GM12878 (cell line): ENCODE measurements around the gene CERKL. TPM values are rescaled to one million over a fixed set of nuclear protein-coding genes. Genes with fewer than 3 reads are reported as not detected.

Experiments
- ATAC-seq: fragments of 200-7000 bp; cut with Tn5 transposase; 3 replicates; pipeline ENCODE4 v1.9.1; 2020; ENCODE audit warnings: mild to moderate bottlenecking, moderate library complexity
- BruUV-seq: library from RNA; stranded (reverse); fragments of 400-500 nt; replicated peaks from 2 replicates; lab custom pipeline; 2021; lab: Mats Ljungman, UMichigan
- CTCF ChIA-PET: fragments of 300-600 bp; sonication (Branson Sonifier 250); formaldehyde crosslinking; extraction: SDS; loops from one replicate; lab custom pipeline; 2021; ENCODE audit warnings: inconsistent platforms; lab: Yijun Ruan, JAX
- POLR2A ChIA-PET: fragments of 350-600 bp; formaldehyde crosslinking; extraction: SDS; loops from one replicate; lab custom pipeline; 2021; ENCODE audit warnings: inconsistent platforms; lab: Charles Lee
- RAD21 ChIA-PET: fragments of 300-600 bp; sonication (Branson Sonifier 250); formaldehyde crosslinking; loops from one replicate; lab custom pipeline; 2023; ENCODE audit warnings: antibody characterized with exemption; ENCODE audit not compliant: unreplicated experiment; lab: Charles Lee
- SMC1A ChIA-PET: fragments of 300-600 bp; sonication (Branson Sonifier 250); formaldehyde crosslinking; loops from one replicate; lab custom pipeline; 2023; ENCODE audit not compliant: unreplicated experiment, uncharacterized antibody; lab: Charles Lee
- DNase-seq: peaks from one replicate; pipeline ENCODE4 v3.0.0-alpha.2; 2011; ENCODE audit warnings: low read depth, low spot score
- FAIRE-seq: peaks from 3 replicates; lab custom pipeline; 2011; peaks lifted over from hg19 to GRCh38; lab: Jason Lieb, UNC
- H2AFZ ChIP-seq: 2 replicates; pipeline ENCODE4 v1.6.0; 2011; ENCODE audit warnings: low read depth, low read length, control low read depth; ENCODE audit not compliant: control insufficient read depth
- H3K27ac ChIP-seq: 2 replicates; pipeline ENCODE4 v1.5.1; 2011; ENCODE audit warnings: control low read depth; ENCODE audit not compliant: control insufficient read depth, insufficient read depth
- H3K27me3 ChIP-seq, 2 experiments: replicated peaks in 1 of 2; 2 replicates each; pipeline versions ENCODE4 v1.6.0 to v1.6.1; 2011; ENCODE audit warnings: low read length in 1 of 2; ENCODE audit not compliant: control insufficient read depth in 2 of 2, insufficient read depth in 2 of 2
- H3K36me3 ChIP-seq, 2 experiments: 2 replicates each; pipeline ENCODE4 v1.5.1; 2011; ENCODE audit warnings: low read length in 1 of 2; ENCODE audit not compliant: control insufficient read depth in 2 of 2, insufficient read depth in 2 of 2
- H3K4me1 ChIP-seq: 2 replicates; pipeline ENCODE4 v1.6.1; 2011; ENCODE audit warnings: mild to moderate bottlenecking, low read length, moderate library complexity, mixed read lengths; ENCODE audit not compliant: control insufficient read depth, insufficient read depth
- H3K4me2 ChIP-seq: 2 replicates; pipeline ENCODE4 v1.6.0; 2011; ENCODE audit warnings: control low read depth; ENCODE audit not compliant: control insufficient read depth, insufficient read depth
- H3K4me3 ChIP-seq: fragments of 200-600 bp; sonication (generic); 2 replicates; pipeline ENCODE4 v1.5.1; 2016
- H3K79me2 ChIP-seq: 2 replicates; pipeline ENCODE4 v1.6.0; 2011; ENCODE audit warnings: low read length; ENCODE audit not compliant: control insufficient read depth, insufficient read depth
- H3K9ac ChIP-seq: 2 replicates; pipeline ENCODE4 v1.8.0; 2011; ENCODE audit warnings: low read length, control low read depth, mixed read lengths; ENCODE audit not compliant: control insufficient read depth, insufficient read depth
- H3K9me3 ChIP-seq: replicated peaks from 3 replicates; pipeline ENCODE4 v1.5.1; 2011; ENCODE audit warnings: mild to moderate bottlenecking, low read length; ENCODE audit not compliant: control insufficient read depth, insufficient read depth
- H4K20me1 ChIP-seq: 2 replicates; pipeline ENCODE4 v1.6.0; 2011; ENCODE audit not compliant: control insufficient read depth, insufficient read depth
- ASH2L ChIP-seq: fragments of 300-600, 200-600 bp; sonication (generic); IDR thresholded peaks from 2 replicates; pipeline ENCODE4 v1.6.1; 2017; ENCODE audit warnings: low read depth, mild to moderate bottlenecking, borderline replicate concordance
- EZH2 ChIP-seq: IDR thresholded peaks from 2 replicates; pipeline ENCODE4 v1.6.1; 2012; ENCODE audit warnings: low read depth, mild to moderate bottlenecking, control low read depth, inconsistent platforms, low read length, borderline replicate concordance; ENCODE audit not compliant: control insufficient read depth
- FOXM1 ChIP-seq: IDR thresholded peaks from 2 replicates; pipeline ENCODE4 v1.6.1; 2012; ENCODE audit warnings: low read depth, mild to moderate bottlenecking, inconsistent platforms, low read length, moderate library complexity
- IKZF2 ChIP-seq, 2 experiments: fragments of 450-650 bp; IDR thresholded peaks; 2 replicates each; pipeline ENCODE4 v1.6.1; 2017; ENCODE audit warnings: mild to moderate bottlenecking in 2 of 2, moderate library complexity in 2 of 2
- NFYA ChIP-seq: IDR thresholded peaks from 2 replicates; pipeline ENCODE4 v1.6.1; 2011; ENCODE audit warnings: low read depth, mild to moderate bottlenecking, low read length, improper control_type of control experiment, borderline replicate concordance
- NFYB ChIP-seq: IDR thresholded peaks from 2 replicates; pipeline ENCODE4 v1.6.1; 2011; ENCODE audit warnings: low read depth, mild to moderate bottlenecking, low read length, improper control_type of control experiment, moderate library complexity; ENCODE audit not compliant: insufficient read depth
- NR2C2 ChIP-seq: IDR thresholded peaks from 2 replicates; pipeline ENCODE4 v1.6.1; 2011; ENCODE audit warnings: borderline replicate concordance, low read depth; ENCODE audit not compliant: control insufficient read depth, insufficient read length
- PAX8 ChIP-seq: fragments of 450-650 bp; IDR thresholded peaks from 2 replicates; pipeline ENCODE4 v1.6.1; 2017; ENCODE audit warnings: mild to moderate bottlenecking, moderate library complexity
- RFX5 ChIP-seq: IDR thresholded peaks from 2 replicates; pipeline ENCODE4 v1.6.1; 2011; ENCODE audit warnings: low read depth, low read length, improper control_type of control experiment
- SMARCA5 ChIP-seq: fragments of 450-650 bp; IDR thresholded peaks from 2 replicates; pipeline ENCODE4 v1.6.1; 2017; ENCODE audit warnings: mild to moderate bottlenecking
- ZSCAN29 ChIP-seq: fragments of 450-650 bp; IDR thresholded peaks from 2 replicates; pipeline ENCODE4 v1.6.1; 2017; ENCODE audit warnings: mild to moderate bottlenecking, moderate library complexity
- WGBS: methylation state at CpG from one replicate; pipeline ENCODE4 v1.1.6; 2016; ENCODE audit warnings: low lambda C conversion rate; ENCODE audit not compliant: insufficient replicate concordance, insufficient coverage; ENCODE audit errors: missing lambda C conversion rate; 5-methylcytosine and 5-hydroxymethylcytosine counted together
- in situ Hi-C: fragments of 300-500 bp; cut with MboI; formaldehyde crosslinking; loops from 9 replicates; pipeline ENCODE4 v1.14.3; 2018; ENCODE audit warnings: mixed read lengths
- intact Hi-C: fragments of 100-400 bp; cut with micrococcal nuclease; formaldehyde crosslinking; loops from one replicate; pipeline ENCODE4 v1.14.2; 2022; ENCODE audit not compliant: unreplicated experiment
- polyA plus RNA-seq, 11 experiments: library from polyadenylated mRNA; depleted of rRNA in 4 of 11; unstranded in 6 of 11; stranded (reverse) in 5 of 11; fragments of >200 nt; fragmentation: Nextera tagmentation in 4 of 11; fragmentation: Illumina TruSeq in 1 of 11; extraction: Ambion mirVana in 4 of 11; extraction: Trizol in 1 of 11; gene quantifications; 1 replicate in 1 of 11; 2 replicates in 10 of 11; pipeline versions ENCODE4 v1.2.1 to v1.2.3, GENCODE V29; 2011 to 2016; ENCODE audit warnings: inconsistent platforms in 2 of 11, missing spikeins in 2 of 11, low read depth in 1 of 11
- total RNA-seq, 4 experiments: library from RNA; depleted of rRNA in 3 of 4; stranded (reverse); fragments of >200 nt in 3 of 4; fragmentation: Illumina TruSeq in 1 of 4; extraction: Trizol in 1 of 4; gene quantifications; 2 replicates each; pipeline versions ENCODE4 v1.2.1 to v1.2.3, GENCODE V29; 2013 to 2021
- TF ChIP-seq, protein P1 (sequence below): fragments of 450-650 bp; IDR thresholded peaks from 2 replicates; pipeline ENCODE4 v1.6.1; 2017; ENCODE audit warnings: mild to moderate bottlenecking, moderate library complexity

The CERKL gene
- total and polyA plus RNA-seq, 10 of the 15 experiments (the other 5 are each of a cell fraction or from before 2014, with no cell fraction given) = 0.05 to 23.0 (median 6.0) TPM; not detected in 2

DNA sequence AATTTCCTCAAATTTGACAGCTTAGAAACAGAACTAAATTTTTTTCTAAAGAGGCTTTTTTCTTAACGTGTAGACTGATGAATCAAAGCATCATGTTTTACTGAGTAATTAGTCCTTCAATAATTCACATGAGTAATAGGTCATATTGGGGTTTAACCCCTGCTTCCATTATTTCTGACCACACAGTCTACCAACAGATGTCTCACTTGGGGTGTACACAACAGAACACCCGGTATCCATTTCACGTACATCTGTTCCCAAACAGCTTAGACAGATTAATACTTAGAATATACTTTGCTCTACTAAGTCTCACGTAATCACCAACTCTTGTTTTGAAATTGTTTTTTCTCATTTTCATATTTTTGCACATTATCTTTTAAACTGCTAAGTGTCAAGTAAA lies 14.8 kb downstream of the CERKL start (continued):
- TF ChIP-seq, protein P1, sequence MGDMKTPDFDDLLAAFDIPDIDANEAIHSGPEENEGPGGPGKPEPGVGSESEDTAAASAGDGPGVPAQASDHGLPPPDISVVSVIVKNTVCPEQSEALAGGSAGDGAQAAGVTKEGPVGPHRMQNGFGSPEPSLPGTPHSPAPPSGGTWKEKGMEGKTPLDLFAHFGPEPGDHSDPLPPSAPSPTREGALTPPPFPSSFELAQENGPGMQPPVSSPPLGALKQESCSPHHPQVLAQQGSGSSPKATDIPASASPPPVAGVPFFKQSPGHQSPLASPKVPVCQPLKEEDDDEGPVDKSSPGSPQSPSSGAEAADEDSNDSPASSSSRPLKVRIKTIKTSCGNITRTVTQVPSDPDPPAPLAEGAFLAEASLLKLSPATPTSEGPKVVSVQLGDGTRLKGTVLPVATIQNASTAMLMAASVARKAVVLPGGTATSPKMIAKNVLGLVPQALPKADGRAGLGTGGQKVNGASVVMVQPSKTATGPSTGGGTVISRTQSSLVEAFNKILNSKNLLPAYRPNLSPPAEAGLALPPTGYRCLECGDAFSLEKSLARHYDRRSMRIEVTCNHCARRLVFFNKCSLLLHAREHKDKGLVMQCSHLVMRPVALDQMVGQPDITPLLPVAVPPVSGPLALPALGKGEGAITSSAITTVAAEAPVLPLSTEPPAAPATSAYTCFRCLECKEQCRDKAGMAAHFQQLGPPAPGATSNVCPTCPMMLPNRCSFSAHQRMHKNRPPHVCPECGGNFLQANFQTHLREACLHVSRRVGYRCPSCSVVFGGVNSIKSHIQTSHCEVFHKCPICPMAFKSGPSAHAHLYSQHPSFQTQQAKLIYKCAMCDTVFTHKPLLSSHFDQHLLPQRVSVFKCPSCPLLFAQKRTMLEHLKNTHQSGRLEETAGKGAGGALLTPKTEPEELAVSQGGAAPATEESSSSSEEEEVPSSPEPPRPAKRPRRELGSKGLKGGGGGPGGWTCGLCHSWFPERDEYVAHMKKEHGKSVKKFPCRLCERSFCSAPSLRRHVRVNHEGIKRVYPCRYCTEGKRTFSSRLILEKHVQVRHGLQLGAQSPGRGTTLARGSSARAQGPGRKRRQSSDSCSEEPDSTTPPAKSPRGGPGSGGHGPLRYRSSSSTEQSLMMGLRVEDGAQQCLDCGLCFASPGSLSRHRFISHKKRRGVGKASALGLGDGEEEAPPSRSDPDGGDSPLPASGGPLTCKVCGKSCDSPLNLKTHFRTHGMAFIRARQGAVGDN = no peak
- TF ChIP-seq PAX8 (no peak), SMARCA5 (no peak), EZH2 (no peak), NR2C2 (no peak), NFYB (no peak)

DNA sequence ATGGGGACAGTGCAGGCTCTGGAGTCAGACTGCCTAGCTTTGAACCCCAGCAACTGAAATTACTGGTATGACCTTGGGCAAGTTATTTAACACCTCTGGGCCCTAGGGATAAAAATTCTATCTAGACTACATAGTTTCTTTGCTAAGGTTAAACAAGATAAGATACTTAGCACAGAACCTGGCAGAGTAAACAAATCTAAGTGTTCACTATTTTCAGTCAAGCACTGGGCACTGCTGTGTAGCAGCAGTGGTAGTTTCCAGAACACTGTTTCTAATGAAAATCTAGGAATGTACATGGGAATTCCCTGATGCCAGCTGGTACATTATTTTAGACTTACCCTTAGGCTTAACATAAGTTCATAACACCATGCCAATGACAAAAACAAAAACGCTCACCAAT lies 17.2 kb downstream of the CERKL start:
- no TSS peak for BruUV-seq
- intact Hi-C loops = no loop called here

More for the DNA sequence above, 17.2 kb downstream of the CERKL start:
- CTCF ChIA-PET = no interaction called here
- H2AFZ ChIP-seq = no peak overlapping the region
- no peak overlapping the region for H3K27ac ChIP-seq
- ATAC-seq (no peak), FAIRE-seq (no peak), DNase-seq (no peak)
- H3K4me3 ChIP-seq = no peak overlapping the region
- in situ Hi-C loops = no loop called here
- SMC1A ChIA-PET = interaction anchor here (0.8 kb wide), 1 partner anchor 9 kb away, joined by 3 read pairs; no protein-coding TSS in a partner anchor
- no peaks in the 10 kb centered on the region for H4K20me1 ChIP-seq
- no peak overlapping the region for H3K9ac ChIP-seq
- TF ChIP-seq RFX5 (no peak), FOXM1 (no peak), ZSCAN29 (no peak), NFYA (no peak), ASH2L (no peak), IKZF2 (IDR thresholded peaks at IDR 0.05) (no peak)
- POLR2A ChIA-PET = no interaction called here
- H3K36me3 ChIP-seq = no peaks in the 10 kb centered on the region
- H3K4me1 ChIP-seq = no peaks in the 10 kb centered on the region
- no peaks in the 10 kb centered on the region for H3K9me3 ChIP-seq
- 5% methylated on average over 1 of the region's 1 CpG for WGBS
- RAD21 ChIA-PET = no interaction called here
- no peak overlapping the region for H3K4me2 ChIP-seq
- no peaks in the 10 kb centered on the region for H3K79me2 ChIP-seq
- no peaks in the 10 kb centered on the region for H3K27me3 ChIP-seq
